WTC11 (cell line): ENCODE results near the gene COPZ1.

ENCODE experiments used
- CTCF ChIP-seq: fragments of 200-600 bp; IDR thresholded peaks from 2 replicates; pipeline ENCODE4 v1.8.0; 2022; ENCODE audit warnings: antibody characterized with exemption
- ETV6 ChIP-seq: sonication (generic); formaldehyde crosslinking; IDR thresholded peaks from 2 replicates; pipeline ENCODE4 v1.8.1; 2022; ENCODE audit warnings: mild to moderate bottlenecking, missing genetic modification reagents
- GABPB1 ChIP-seq: sonication (generic); formaldehyde crosslinking; IDR thresholded peaks from 2 replicates; pipeline ENCODE4 v1.8.1; 2023; ENCODE audit warnings: mild to moderate bottlenecking, missing genetic modification reagents
- MAX ChIP-seq: sonication (generic); formaldehyde crosslinking; IDR thresholded peaks from 2 replicates; pipeline ENCODE4 v1.8.0; 2022; ENCODE audit warnings: mild to moderate bottlenecking, missing genetic modification reagents
- ZNF121 ChIP-seq: sonication (generic); formaldehyde crosslinking; IDR thresholded peaks from 2 replicates; pipeline ENCODE4 v1.8.0; 2023; ENCODE audit warnings: missing genetic modification reagents
- TF ChIP-seq, protein P1 (sequence below): sonication (generic); formaldehyde crosslinking; conservative IDR thresholded peaks from 2 replicates; pipeline ENCODE4 v1.8.1; 2022; ENCODE audit warnings: mild to moderate bottlenecking, missing genetic modification reagents

GRCh38 chr12:54397157-54397556 lies 72.2 kb downstream of the COPZ1 start:
- TF ChIP-seq ETV6 (CRISPR knock-in tag), result no peak
- no peak for TF ChIP-seq GABPB1 (CRISPR knock-in tag)
- no peak for TF ChIP-seq CTCF
- TF ChIP-seq, protein P1, sequence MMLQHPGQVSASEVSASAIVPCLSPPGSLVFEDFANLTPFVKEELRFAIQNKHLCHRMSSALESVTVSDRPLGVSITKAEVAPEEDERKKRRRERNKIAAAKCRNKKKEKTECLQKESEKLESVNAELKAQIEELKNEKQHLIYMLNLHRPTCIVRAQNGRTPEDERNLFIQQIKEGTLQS (CRISPR knock-in tag), result no peak
- no peak for TF ChIP-seq MAX (CRISPR knock-in tag)
- no peak for TF ChIP-seq ZNF121 (CRISPR knock-in tag)
